Activated naive CD4-positive, alpha-beta T cell treated with anti-CD3 and anti-CD28 coated beads for 36 hours (primary cell): ENCODE results near the gene DGKB. TPM values are rescaled to one million over a fixed set of nuclear protein-coding genes. Genes with fewer than 3 reads are reported as not detected.

Source experiments
- CTCF ChIA-PET: fragments of 350-600 bp; sonication (Branson Sonifier 250); formaldehyde crosslinking; loops from one replicate; lab custom pipeline; 2021; ENCODE audit warnings: antibody characterized with exemption; lab: Charles Lee
- DNase-seq: peaks from one replicate; pipeline ENCODE4 v3.0.0-alpha.2; 2020
- H3K27ac Mint-ChIP-seq: one replicate; pipeline ENCODE4 v1.8.0; 2021; ENCODE audit warnings: mild to moderate bottlenecking, mixed read lengths
- H3K27me3 Mint-ChIP-seq: one replicate; pipeline ENCODE4 v1.8.0; 2021; ENCODE audit warnings: low read depth, mixed read lengths
- H3K36me3 Mint-ChIP-seq: one replicate; pipeline ENCODE4 v1.8.0; 2021; ENCODE audit warnings: low read depth, mixed read lengths
- H3K4me1 Mint-ChIP-seq: one replicate; pipeline ENCODE4 v1.8.0; 2021; ENCODE audit warnings: low read depth, mixed read lengths
- H3K4me3 Mint-ChIP-seq: one replicate; pipeline ENCODE4 v1.8.0; 2021; ENCODE audit warnings: mild to moderate bottlenecking, moderate library complexity, mixed read lengths
- H3K9me3 Mint-ChIP-seq: one replicate; pipeline ENCODE4 v1.8.0; 2021; ENCODE audit warnings: mixed read lengths
- intact Hi-C: fragments of 100-400 bp; cut with micrococcal nuclease; formaldehyde crosslinking; loops from one replicate; pipeline ENCODE4 v1.15.1; 2023
- total RNA-seq, 2 experiments: library from RNA; stranded (reverse); gene quantifications; one replicate each; pipeline ENCODE4 v1.2.3, GENCODE V29; 2021

DGKB gene
- total RNA-seq, 2 experiments from 2014 or later: not detected

DNA sequence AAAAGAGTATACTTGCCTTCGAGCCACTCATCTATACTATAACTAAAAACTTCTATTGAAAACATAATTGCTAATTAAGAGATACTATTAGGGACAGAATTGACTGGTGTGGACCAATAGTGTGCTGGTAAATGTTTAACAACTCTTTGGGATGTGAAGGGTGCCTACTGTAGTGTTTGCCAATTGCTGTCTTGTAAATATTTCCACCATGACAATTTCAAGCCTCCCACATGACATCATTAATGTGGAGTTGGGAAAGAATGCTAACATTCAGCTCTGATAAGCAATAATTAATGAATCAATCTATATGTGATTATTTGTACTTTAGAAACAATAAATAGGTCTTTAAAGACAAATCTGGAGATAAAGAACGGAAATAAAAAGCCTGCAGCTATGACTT, 136.8 kb downstream of the DGKB start:
- Mint-ChIP-seq H3K4me3 (no peak overlapping the region), H3K9me3 (no peaks in the 10 kb centered on the region), H3K27ac (no peak overlapping the region), H3K4me1 (no peaks in the 10 kb centered on the region), H3K27me3 (no peaks in the 10 kb centered on the region), H3K36me3 (no peaks in the 10 kb centered on the region)
- no peak for DNase-seq
- CTCF ChIA-PET: no interaction called here
- intact Hi-C loops: no loop called here

DNA sequence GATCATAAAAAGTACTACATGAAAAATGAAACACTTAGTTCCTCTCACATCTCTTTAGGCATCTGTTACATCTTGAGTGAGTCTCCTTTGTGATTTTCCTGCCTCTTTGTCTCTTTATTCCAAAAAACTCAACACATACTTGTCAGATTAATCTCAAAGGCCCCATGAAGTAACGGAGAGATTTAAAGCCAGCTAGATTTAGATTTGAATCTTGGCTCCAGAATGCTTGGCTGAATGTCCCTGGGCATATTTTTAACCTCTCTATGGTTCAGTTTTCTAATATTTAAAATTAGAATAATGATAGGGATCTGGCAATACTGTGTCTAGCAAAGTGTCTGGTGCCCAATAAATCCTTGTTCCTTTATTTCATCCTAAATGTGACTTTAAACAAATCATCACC, 140.0 kb downstream of the DGKB start:
- H3K27ac Mint-ChIP-seq: no peak overlapping the region
- no peaks in the 10 kb centered on the region for H3K4me1 Mint-ChIP-seq
- H3K27me3 Mint-ChIP-seq: no peaks in the 10 kb centered on the region
- CTCF ChIA-PET: no interaction called here
- intact Hi-C loops: no loop called here
- H3K9me3 Mint-ChIP-seq: peaks cover 1% of the 10 kb centered on the region
- no peak for DNase-seq
- H3K4me3 Mint-ChIP-seq: no peak overlapping the region
- no peaks in the 10 kb centered on the region for H3K36me3 Mint-ChIP-seq

DNA sequence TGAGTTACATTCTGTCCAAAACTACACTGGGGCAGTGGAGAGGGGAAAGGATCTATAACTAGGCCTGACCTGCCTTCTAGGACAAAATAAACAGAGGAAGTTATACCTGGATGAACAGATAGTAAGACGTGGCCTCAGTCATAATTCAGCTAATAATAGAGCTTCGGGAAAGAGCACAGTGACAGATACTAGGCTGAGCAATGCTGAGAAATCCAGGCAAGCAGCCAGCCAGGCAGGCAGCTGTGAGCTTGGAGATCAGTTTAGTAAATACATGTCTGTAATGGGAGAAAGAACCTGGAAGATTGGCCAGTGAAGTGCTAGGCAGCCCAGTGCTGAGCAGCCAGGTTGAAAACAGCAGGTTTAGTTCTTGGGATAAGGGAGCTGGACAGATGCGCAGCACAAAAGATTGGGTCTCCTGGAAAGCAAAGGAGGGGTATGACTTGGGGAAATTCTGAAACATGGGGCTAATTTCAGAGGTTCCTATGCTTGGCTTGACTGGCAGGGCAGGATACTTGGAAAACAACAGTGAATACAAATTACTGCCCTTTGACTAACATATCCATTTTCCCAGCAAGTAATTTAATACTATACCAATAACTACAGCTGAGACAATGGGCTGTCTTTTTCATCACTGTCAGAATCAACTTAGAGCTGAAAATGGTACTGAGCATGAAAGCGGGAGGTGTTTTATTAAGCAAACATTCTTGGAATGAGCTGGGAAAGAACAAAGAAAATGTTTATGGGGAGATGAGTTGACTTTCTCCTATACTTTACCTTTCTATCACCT, 140.8 kb downstream of the DGKB start:
- H3K4me1 Mint-ChIP-seq: no peaks in the 10 kb centered on the region
- H3K4me3 Mint-ChIP-seq: no peak overlapping the region
- CTCF ChIA-PET: interaction anchor here (0.6 to 0.9 kb wide), 2 partner anchors 70 to 1615 kb away, joined by 3 read pairs; no protein-coding TSS in a partner anchor
- H3K9me3 Mint-ChIP-seq: peaks cover 1% of the 10 kb centered on the region
- intact Hi-C loops: no loop called here
- H3K27ac Mint-ChIP-seq: no peak overlapping the region
- no peak for DNase-seq
- H3K36me3 Mint-ChIP-seq: no peaks in the 10 kb centered on the region
- no peaks in the 10 kb centered on the region for H3K27me3 Mint-ChIP-seq

DNA sequence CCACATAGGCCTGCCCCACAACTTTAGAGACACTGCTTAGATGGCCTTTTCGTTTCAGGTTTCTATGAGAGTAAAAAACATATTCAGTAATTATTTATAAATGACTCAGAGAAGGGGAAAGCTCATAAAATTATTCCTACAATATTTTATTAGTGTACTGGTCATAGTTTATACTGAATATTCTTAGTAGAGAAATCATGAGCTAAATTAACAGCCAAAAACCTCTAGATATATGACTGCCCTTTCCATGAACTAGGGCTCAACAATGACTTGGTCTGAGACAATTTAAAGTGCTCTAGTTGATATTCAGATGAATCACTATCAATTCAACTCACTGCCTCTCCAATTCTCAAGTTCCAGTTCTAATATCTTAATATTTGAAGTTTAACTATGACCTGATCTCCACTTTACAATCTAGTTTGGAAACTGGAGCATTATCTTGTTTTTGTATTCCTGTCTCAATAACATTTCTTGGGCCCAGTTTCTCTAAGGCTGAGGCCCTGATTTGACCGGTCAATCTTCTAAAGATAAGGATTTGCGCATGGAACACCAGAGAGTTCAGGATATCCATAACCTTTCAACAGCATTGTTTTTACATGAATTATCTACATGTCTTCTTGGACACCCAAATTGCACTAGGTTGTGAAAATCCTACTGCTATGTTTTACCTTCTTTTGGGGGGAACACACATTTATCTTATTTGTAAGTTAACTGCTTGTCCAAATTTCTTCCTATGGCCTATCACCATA, 141.6 kb downstream of the DGKB start:
- H3K27ac Mint-ChIP-seq: no peak overlapping the region
- H3K36me3 Mint-ChIP-seq: no peaks in the 10 kb centered on the region
- no peak overlapping the region for H3K4me3 Mint-ChIP-seq
- H3K27me3 Mint-ChIP-seq: no peaks in the 10 kb centered on the region
- DNase-seq: no peak
- intact Hi-C loops: no loop called here
- CTCF ChIA-PET: interaction anchor here (0.9 kb wide), 1 partner anchor 69 kb away, joined by 3 read pairs; no protein-coding TSS in a partner anchor
- H3K4me1 Mint-ChIP-seq: no peaks in the 10 kb centered on the region
- peaks cover 1% of the 10 kb centered on the region for H3K9me3 Mint-ChIP-seq

DNA sequence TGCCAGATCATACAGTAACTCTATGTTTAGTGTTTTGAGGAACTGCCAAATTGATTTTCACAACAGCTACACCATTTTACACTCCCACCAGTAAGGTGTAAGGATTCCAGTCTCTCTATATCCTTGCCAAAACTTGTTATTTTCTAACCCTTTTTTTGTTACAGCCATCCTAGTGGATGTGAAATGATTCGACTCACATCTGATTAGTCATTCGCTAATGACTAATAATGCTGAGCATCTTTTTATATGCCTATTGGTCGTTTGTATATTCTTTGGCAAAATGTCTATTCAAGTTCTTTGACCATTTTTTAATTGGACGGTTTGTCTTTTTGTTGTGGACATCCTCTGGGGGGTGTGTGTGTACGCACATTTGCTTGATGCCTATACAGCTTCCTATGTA, 142.8 kb downstream of the DGKB start:
- no peak overlapping the region for H3K27ac Mint-ChIP-seq
- no peak overlapping the region for H3K4me3 Mint-ChIP-seq
- CTCF ChIA-PET: no interaction called here
- intact Hi-C loops: no loop called here
- H3K9me3 Mint-ChIP-seq: peaks cover 1% of the 10 kb centered on the region
- DNase-seq: no peak
- H3K27me3 Mint-ChIP-seq: no peaks in the 10 kb centered on the region
- no peaks in the 10 kb centered on the region for H3K36me3 Mint-ChIP-seq
- no peaks in the 10 kb centered on the region for H3K4me1 Mint-ChIP-seq

DNA sequence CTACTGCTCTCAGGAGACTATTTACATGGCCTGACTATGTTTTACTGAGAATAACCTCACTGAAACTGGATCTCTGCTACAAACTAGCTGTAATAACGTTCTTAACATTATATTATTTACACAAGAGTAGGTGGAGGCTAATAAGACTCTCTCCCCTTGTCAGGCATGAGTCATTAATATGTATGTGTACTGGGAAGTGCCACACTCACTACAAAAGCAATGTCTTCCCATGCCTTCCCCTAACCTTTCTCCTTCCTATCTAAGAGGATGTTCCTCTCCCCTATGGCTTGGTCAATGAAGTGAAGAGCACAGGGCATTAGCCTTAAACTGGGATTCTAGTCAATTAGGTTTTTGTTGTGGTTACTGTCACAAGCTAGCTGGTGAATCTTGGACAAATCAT, 147.9 kb downstream of the DGKB start:
- Mint-ChIP-seq H3K36me3 (no peaks in the 10 kb centered on the region), H3K4me3 (no peak overlapping the region), H3K4me1 (no peaks in the 10 kb centered on the region), H3K9me3 (no peaks in the 10 kb centered on the region), H3K27ac (no peak overlapping the region), H3K27me3 (no peaks in the 10 kb centered on the region)
- CTCF ChIA-PET: no interaction called here
- intact Hi-C loops: no loop called here
- DNase-seq: no peak

DNA sequence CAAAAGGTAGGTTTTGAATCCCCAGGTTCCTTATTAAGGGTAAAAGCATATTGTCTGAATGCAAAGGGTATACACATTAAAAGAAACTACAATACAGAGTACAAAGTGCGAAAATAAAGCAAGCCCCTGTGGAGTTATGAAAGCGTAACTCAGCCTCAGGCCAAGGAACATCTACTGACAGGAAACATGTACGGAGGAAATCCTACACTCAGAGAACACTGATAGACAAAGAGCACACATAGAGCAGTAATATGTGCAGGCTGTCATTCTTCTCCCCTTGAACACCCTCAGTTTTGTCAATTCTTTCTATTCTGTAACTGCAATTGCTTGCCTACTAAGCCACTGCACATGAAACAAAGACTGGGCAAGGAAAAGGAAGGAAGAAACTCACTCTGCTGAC, 150.2 kb downstream of the DGKB start:
- intact Hi-C loops: no loop called here
- Mint-ChIP-seq H3K4me1 (no peaks in the 10 kb centered on the region), H3K9me3 (no peaks in the 10 kb centered on the region), H3K27me3 (no peaks in the 10 kb centered on the region), H3K36me3 (no peaks in the 10 kb centered on the region), H3K4me3 (no peak overlapping the region), H3K27ac (no peak overlapping the region)
- CTCF ChIA-PET: no interaction called here
- no peak for DNase-seq

DNA sequence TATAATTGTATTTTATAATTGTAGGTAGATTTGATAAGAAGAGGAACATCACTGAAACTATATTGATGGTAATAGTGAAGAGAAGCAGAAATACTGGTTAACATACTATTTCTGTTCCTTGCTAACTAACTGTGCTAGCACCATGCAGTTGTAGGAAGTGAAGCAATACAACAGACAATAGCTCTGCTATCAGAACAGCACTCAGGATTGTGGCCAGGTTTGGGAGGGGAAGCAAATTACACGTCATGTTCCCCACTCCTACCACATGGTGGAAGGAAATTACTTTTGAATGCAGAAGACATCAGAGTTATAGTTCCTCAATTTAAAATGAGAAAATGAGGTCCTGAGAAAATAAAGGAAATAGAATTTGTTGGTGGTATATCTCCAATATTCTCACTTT, 151.1 kb downstream of the DGKB start:
- CTCF ChIA-PET: no interaction called here
- H3K4me1 Mint-ChIP-seq: no peaks in the 10 kb centered on the region
- H3K27ac Mint-ChIP-seq: no peak overlapping the region
- no peaks in the 10 kb centered on the region for H3K9me3 Mint-ChIP-seq
- no peak for DNase-seq
- H3K27me3 Mint-ChIP-seq: no peaks in the 10 kb centered on the region
- H3K4me3 Mint-ChIP-seq: no peak overlapping the region
- no peaks in the 10 kb centered on the region for H3K36me3 Mint-ChIP-seq
- intact Hi-C loops: no loop called here

DNA sequence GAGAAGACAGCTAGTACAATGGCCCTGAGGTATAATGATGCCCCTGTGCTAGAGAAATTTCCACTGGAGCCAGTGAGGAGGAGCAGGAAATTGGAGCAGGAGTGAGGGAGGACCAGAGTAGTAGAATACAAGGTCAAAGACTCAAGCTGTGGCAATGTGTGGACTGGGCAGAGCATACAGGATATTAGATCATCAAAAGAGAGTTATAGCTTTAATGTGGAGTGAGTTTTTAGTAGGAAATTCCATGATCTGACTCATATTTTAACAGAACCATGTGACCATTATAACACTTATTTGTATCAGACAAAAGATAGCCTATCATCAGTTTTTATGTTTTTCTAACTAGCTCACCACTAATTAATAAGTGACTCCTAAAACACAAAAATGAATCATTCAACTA, 154.1 kb downstream of the DGKB start:
- H3K4me1 Mint-ChIP-seq: no peaks in the 10 kb centered on the region
- CTCF ChIA-PET: no interaction called here
- H3K4me3 Mint-ChIP-seq: no peak overlapping the region
- intact Hi-C loops: no loop called here
- DNase-seq: no peak
- no peaks in the 10 kb centered on the region for H3K27me3 Mint-ChIP-seq
- no peak overlapping the region for H3K27ac Mint-ChIP-seq
- no peaks in the 10 kb centered on the region for H3K36me3 Mint-ChIP-seq
- H3K9me3 Mint-ChIP-seq: peaks cover 8% of the 10 kb centered on the region

DNA sequence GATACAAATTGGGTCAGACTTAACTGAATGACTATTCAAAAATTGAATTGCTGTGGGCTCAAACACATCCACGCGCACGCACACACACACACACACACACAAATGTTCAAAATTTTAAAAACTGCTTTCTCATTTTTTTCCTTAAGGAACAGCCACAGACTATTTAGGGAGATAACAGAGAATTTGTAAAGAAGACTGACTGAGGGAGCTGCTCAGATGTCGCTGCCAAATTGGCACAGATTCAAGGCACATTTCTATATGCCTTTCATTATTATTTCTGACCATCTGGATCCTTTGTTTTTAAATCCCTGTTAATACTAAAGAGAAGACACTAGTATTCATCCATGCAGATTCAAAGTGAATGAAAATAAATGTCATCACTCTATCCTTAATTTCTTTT, 154.8 kb downstream of the DGKB start:
- Mint-ChIP-seq H3K9me3 (peaks cover 10% of the 10 kb centered on the region), H3K27ac (no peak overlapping the region), H3K4me1 (no peaks in the 10 kb centered on the region), H3K4me3 (no peak overlapping the region), H3K36me3 (no peaks in the 10 kb centered on the region), H3K27me3 (no peaks in the 10 kb centered on the region)
- intact Hi-C loops: no loop called here
- CTCF ChIA-PET: no interaction called here
- no peak for DNase-seq

DNA sequence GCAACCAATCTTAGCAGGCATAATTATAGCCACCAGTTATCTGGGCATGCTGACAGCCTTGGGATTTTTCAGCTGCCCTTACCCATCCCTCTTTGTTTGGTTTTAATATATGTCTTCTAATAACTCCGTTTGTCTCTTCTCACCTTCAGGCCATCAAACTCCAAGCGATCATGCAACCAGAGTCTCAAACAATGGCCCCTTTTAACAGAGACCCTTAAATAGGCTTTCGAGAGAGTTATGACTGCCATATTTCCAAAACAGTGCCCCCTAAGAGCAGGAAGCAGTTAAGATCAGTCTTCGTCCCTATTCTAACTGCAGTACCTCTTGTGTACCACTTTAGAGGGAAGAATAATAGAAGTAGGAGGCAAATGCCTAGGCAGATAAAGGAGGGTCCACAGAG, 157.5 kb downstream of the DGKB start:
- peaks cover 16% of the 10 kb centered on the region for H3K9me3 Mint-ChIP-seq
- CTCF ChIA-PET: no interaction called here
- intact Hi-C loops: no loop called here
- no peak overlapping the region for H3K27ac Mint-ChIP-seq
- H3K4me1 Mint-ChIP-seq: no peaks in the 10 kb centered on the region
- H3K4me3 Mint-ChIP-seq: no peak overlapping the region
- DNase-seq: no peak
- H3K27me3 Mint-ChIP-seq: no peaks in the 10 kb centered on the region
- H3K36me3 Mint-ChIP-seq: no peaks in the 10 kb centered on the region

DNA sequence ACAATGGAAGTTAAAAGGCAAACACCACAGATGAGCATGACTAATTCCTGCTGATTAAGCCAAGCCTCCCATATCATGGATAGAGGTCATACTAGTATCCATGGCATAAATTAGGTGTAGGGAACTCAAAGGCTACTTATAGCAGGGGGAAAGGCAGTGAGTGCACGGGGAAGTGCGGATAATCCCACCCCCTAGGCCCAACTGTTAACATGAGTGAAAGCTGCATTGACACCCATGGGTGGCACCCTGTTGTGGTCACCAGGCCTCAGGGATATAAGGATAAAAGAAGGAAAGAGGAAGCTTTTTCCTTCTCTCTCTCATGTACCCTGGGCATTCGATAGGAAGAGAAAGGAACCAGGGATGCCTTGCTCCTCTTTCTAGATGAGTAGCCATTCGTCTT, 161.9 kb downstream of the DGKB start:
- intact Hi-C loops: no loop called here
- Mint-ChIP-seq H3K4me1 (no peaks in the 10 kb centered on the region), H3K27ac (no peak overlapping the region), H3K27me3 (no peaks in the 10 kb centered on the region), H3K4me3 (no peak overlapping the region), H3K9me3 (peaks cover 19% of the 10 kb centered on the region), H3K36me3 (no peaks in the 10 kb centered on the region)
- no peak for DNase-seq
- CTCF ChIA-PET: no interaction called here

DNA sequence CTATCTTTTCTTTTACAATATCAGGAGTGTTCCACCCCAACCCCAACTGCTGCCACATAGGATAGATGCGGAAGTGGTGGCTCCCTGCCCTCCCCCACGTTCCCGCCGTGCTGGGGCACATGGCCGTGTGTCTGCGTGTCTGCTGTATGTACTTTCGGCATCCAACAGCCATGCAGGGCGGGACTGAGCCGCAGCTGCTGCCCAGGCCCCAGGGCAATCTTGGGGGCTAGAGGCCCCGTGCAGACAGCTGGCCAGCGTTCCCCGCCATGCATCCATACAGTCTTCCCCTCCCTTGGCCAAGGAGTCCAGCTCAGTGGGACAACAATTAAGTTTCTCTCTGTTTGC, 162.7 kb downstream of the DGKB start:
- Mint-ChIP-seq H3K27me3 (no peaks in the 10 kb centered on the region), H3K4me1 (no peaks in the 10 kb centered on the region), H3K9me3 (peaks cover 17% of the 10 kb centered on the region), H3K4me3 (no peak overlapping the region), H3K36me3 (no peaks in the 10 kb centered on the region), H3K27ac (no peak overlapping the region)
- DNase-seq: no peak
- CTCF ChIA-PET: no interaction called here
- intact Hi-C loops: no loop called here
